Tibial artery (tissue), 4 donors: Measurements from ENCODE around the gene GLCE.

Source experiments
- DNase-seq, 2 donors: peaks; one replicate each; pipeline ENCODE4 v3.0.0-alpha.2; 2019
- H3K27ac ChIP-seq, 2 donors: fragments of 200-600 bp; sonication (generic) in 1 of 2; 1 replicate in 1 of 2; 2 replicates in 1 of 2; pipeline ENCODE4 v1.5.1; 2018 to 2019; ENCODE audit warnings: mild to moderate bottlenecking in 1 of 2
- H3K27me3 ChIP-seq, 2 donors: fragments of 200-600 bp; sonication (generic) in 1 of 2; one replicate each; pipeline versions ENCODE4 v1.5.1 to v1.6.0; 2016 to 2019
- H3K36me3 ChIP-seq, 3 donors: fragments of 200-600 bp; sonication (generic) in 2 of 3; one replicate each; pipeline ENCODE4 v1.5.1; 2016 to 2019; ENCODE audit warnings: mild to moderate bottlenecking in 2 of 3
- H3K4me1 ChIP-seq, 4 donors: fragments of 200-600 bp; sonication (generic) in 2 of 4; 1 replicate in 3 of 4; 2 replicates in 1 of 4; pipeline ENCODE4 v1.5.1; 2016 to 2019
- H3K4me3 ChIP-seq, 2 donors: fragments of 200-600 bp; sonication (generic) in 1 of 2; 1 replicate in 1 of 2; 2 replicates in 1 of 2; pipeline ENCODE4 v1.5.1; 2018 to 2019; ENCODE audit warnings: mild to moderate bottlenecking in 2 of 2
- H3K9me3 ChIP-seq, 3 donors: fragments of 200-600 bp; sonication (generic) in 1 of 3; one replicate each; pipeline ENCODE4 v1.5.1; 2016 to 2019
- intact Hi-C: fragments of 100-400 bp; cut with DNase I; formaldehyde crosslinking; loops from one replicate; pipeline ENCODE4 v1.15.0; 2023; ENCODE audit warnings: low total_unique reads
- TF ChIP-seq, protein P1 (sequence below), 2 experiments: fragments of 200-600 bp in 1 of 2; fragments of 450-650 bp in 1 of 2; IDR thresholded peaks; one replicate each; pipeline ENCODE4 v1.5.1; 2017 to 2019; ENCODE audit warnings: antibody characterized with exemption in 2 of 2, mild to moderate bottlenecking in 1 of 2, moderate library complexity in 1 of 2

Gene GLCE

DNA sequence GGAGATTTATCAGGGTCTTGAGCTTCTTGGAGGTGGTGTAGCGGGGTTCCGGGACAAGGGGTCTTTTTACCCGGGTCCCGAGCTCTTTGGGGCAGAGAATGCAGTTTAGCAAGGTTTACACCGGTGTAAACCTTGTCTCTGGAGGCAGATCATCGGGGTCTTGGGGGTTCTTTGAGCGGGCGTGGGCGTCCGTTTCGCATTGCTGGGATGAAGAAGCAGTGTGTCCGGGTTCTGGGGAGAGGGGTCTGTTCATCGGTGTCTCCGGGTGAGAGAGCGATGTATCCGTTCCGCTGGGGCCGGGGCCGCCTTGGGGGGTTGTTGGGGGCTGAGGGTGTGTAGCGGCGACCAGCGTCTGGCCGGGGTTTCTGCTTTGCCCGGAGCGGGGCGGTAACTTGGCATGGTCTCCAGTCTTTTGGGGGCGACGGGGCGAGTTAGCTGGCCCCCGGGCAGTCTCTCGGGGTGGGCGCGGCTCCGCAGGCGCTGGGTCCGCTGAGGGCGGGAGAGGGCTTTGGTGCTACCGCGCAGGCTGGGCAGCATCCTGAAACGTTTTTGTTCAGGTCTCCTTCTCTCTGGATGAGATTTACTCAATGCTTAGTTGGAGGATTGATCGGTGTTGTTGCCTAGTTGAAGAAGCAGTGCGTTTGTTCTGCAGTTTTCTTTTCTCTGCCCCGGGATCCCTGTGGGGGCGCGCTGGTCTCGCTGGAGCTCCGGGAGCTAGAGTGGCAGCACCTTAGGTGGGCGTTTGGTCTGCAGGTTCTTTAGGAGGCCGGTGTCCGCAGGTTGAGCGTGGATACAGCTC lies 843 bp downstream of the GLCE start:
- TF ChIP-seq, protein P1, sequence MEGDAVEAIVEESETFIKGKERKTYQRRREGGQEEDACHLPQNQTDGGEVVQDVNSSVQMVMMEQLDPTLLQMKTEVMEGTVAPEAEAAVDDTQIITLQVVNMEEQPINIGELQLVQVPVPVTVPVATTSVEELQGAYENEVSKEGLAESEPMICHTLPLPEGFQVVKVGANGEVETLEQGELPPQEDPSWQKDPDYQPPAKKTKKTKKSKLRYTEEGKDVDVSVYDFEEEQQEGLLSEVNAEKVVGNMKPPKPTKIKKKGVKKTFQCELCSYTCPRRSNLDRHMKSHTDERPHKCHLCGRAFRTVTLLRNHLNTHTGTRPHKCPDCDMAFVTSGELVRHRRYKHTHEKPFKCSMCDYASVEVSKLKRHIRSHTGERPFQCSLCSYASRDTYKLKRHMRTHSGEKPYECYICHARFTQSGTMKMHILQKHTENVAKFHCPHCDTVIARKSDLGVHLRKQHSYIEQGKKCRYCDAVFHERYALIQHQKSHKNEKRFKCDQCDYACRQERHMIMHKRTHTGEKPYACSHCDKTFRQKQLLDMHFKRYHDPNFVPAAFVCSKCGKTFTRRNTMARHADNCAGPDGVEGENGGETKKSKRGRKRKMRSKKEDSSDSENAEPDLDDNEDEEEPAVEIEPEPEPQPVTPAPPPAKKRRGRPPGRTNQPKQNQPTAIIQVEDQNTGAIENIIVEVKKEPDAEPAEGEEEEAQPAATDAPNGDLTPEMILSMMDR (IDR thresholded peaks at IDR 0.05) = no peak
- intact Hi-C loops = no loop called here

DNA sequence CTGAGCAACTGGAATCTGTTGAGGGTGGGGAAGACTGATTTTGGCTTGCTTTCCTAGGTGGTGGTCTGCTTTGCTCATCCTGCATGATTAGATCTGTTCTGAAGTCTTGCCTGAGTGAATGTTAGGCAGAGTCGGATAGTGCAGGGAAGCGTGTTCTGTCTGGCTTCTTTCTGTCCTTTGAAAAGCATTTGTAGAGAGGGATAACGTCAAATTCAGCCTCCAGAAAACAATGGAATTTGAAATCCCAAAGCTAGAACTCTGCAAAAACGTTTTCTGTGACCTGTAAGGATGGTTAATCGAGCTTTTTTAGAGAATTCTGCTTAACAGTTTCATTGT lies 1.4 kb downstream of the GLCE start:
- H3K27ac ChIP-seq = peak overlapping the region in 1 of 2 donors; percentile 75
- intact Hi-C loops = no loop called here
- TF ChIP-seq, protein P1 (IDR thresholded peaks at IDR 0.05) = no peak

More for the DNA sequence above, 843 bp downstream of the GLCE start:
- peak; percentile 21 to 70 for DNase-seq
- no peaks in the 10 kb centered on the region for H3K27me3 ChIP-seq
- peak overlapping the region; percentile 75 for H3K27ac ChIP-seq
- H3K36me3 ChIP-seq = no peaks in the 10 kb centered on the region
- peaks cover 0 to 11% (median 2%) of the 10 kb centered on the region in 4 donors for H3K4me1 ChIP-seq
- H3K9me3 ChIP-seq = no peaks in the 10 kb centered on the region
- H3K4me3 ChIP-seq = peak overlapping the region; percentile 75 to 98

DNA sequence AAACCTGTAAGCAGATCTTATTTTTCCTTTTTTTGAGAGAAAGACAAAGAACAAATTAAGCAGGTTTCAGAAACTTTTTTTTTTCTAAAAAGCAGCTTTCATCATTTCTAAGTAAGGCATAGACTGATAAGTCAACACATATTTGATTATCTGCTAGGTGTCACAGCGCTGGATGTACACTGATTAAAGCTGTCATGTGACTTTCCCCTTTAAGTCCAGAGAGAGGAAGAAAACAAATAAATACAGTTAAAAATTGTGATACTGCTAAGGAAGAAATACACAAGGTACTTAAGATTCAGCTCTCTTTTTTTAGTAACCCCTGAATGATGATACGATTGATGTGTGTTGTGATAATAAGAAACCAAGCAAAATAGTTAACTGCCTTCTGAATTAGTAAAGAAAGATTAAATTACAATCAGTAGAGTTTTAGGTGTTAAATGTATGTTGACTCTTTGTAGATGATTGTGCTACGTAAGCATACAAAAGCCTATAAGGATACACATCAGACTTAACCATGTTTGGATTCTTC lies 2.8 kb downstream of the GLCE start:
- Histone ChIP-seq H3K36me3 (no peaks in the 10 kb centered on the region), H3K27ac (no peak overlapping the region), H3K4me1 (peaks cover 0 to 11% (median 2%) of the 10 kb centered on the region in 4 donors), H3K9me3 (no peaks in the 10 kb centered on the region), H3K4me3 (no peak overlapping the region), H3K27me3 (no peaks in the 10 kb centered on the region)
- intact Hi-C loops = no loop called here
- TF ChIP-seq, protein P1 (IDR thresholded peaks at IDR 0.05) = no peak
- no peak for DNase-seq

More for the DNA sequence above, 1.4 kb downstream of the GLCE start:
- H3K4me3 ChIP-seq = peak overlapping the region; percentile 75 to 98
- H3K9me3 ChIP-seq = no peaks in the 10 kb centered on the region
- DNase-seq = no peak
- no peaks in the 10 kb centered on the region for H3K36me3 ChIP-seq
- peaks cover 0 to 11% (median 2%) of the 10 kb centered on the region in 4 donors for H3K4me1 ChIP-seq
- no peaks in the 10 kb centered on the region for H3K27me3 ChIP-seq

DNA sequence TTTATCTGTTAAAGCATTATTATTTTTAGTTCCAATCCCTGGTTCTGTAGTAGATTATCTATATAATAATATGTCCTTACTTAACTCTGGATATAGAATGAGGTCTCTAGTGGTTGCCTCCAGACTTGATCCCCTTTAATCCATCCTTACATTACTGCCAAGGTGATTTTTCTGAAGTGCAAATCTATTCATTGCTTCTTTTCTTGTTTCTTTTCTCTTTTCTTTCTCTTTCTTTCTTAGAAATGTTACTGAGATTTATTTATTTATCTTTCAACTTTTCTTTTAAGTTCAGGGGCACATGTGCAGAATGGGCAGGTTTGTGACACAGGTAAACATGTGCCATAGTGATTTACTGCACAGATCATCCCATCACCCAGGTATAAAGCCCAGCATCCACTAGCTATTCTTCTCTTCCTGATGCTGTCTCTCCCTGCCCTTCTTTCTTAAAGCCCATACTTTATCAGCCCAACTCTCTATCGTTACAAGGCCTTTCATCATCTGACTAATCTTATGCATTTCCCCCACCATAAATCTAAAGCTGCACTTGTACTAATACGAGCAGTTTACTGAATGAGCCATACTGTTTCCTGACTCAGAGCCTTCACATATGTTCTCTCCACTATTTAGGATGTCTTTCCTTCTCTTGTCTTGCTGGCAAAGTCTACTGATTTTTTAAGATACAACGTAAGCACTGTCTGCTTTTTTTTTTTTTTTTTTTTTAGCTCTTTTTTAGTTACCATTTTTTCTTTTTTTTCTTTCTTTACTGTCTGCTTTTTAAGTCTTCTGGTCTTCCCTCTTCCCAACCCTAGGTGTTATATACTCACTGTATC lies 4.6 kb downstream of the GLCE start:
- intact Hi-C loops = no loop called here
- H3K36me3 ChIP-seq = no peaks in the 10 kb centered on the region
- no peak overlapping the region for H3K27ac ChIP-seq
- H3K4me3 ChIP-seq = no peak overlapping the region
- no peaks in the 10 kb centered on the region for H3K9me3 ChIP-seq
- TF ChIP-seq, protein P1 (IDR thresholded peaks at IDR 0.05) = no peak
- peaks cover 0 to 7% (median 2%) of the 10 kb centered on the region in 4 donors for H3K4me1 ChIP-seq
- DNase-seq = no peak
- no peaks in the 10 kb centered on the region for H3K27me3 ChIP-seq

DNA sequence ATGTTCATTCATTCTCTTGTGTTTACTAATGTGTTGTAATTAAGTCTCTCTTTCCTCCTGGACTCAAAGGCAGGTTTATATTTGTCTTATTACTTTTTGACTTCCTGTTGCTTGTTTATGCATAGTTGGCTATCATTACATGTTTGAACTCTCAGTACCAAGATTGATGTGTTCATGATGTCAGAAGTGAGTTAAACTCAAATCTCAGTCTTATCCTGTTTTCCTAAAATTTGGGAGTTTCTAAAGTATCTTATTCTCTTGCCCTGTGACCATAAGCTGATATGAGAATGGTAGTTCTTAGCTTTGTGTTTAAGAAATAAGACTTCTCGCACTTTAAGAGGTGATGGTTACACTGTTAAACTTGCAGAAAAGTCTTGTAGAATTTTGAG lies 5.2 kb downstream of the GLCE start:
- peaks cover 0 to 7% (median 2%) of the 10 kb centered on the region in 4 donors for H3K4me1 ChIP-seq
- no peaks in the 10 kb centered on the region for H3K36me3 ChIP-seq
- H3K27ac ChIP-seq = no peak overlapping the region
- DNase-seq = no peak
- no peaks in the 10 kb centered on the region for H3K27me3 ChIP-seq
- TF ChIP-seq, protein P1 (IDR thresholded peaks at IDR 0.05) = no peak
- H3K4me3 ChIP-seq = no peak overlapping the region
- H3K9me3 ChIP-seq = no peaks in the 10 kb centered on the region
- intact Hi-C loops = no loop called here
